A549 treated with DMSO at 1 μM for 4 hours (cell line): ENCODE data around the gene METTL21A. TPM values are rescaled to one million over a fixed set of nuclear protein-coding genes. Genes with fewer than 3 reads are reported as not detected.

Experiments
- total RNA-seq: library from RNA; stranded (reverse); fragments of 200-300 nt; extraction: Qiagen RNA extraction; gene quantifications from 5 replicates; pipeline ENCODE4 v1.2.3, GENCODE V29; 2022; ENCODE audit warnings: low read depth

Gene METTL21A
- 29.2 to 33.3 TPM (median 30.4 TPM) in 5 replicates for total RNA-seq

DNA sequence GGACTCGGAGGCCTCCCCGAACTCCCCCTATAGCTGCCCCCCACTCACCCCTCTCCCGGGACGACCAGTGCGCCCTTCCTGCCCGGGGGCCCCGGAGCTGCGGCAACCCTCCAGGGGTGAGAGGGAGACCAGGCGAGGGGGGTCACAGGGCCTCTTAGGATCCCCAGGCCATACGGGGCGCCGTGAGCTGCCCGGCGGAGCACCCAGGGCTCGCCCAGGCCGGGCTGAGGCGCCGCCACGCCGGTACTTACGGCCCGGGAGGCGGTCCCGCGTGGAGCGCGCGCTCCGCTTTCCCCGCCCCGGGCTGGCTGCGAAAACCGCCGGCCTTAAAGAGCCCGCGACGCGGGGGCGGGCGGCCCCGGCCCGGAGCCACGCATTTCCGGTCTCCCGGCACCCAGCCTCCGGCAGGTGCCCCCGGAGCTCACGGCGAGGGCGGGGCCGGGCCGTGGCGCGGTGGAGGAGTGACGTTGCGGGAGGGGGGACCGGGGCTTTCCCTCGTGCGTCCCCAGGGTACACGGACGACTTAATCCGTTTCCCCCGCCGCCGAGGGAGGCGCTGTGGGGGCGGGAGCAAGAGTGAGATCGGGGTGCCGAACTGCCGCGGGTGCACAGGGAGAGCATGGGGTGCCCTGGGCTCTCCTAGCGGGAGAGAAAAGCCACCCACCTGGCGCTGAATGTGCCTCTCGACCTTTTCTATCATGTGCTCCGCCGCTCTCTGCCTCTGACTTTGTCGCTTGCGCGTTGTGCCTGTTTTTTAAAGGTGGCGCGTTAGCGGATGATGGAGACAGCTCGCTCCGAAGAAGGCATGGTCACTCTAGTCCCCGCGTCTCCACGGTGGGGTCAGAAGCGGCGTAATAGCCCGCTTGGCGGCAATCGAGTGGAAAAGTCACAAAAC lies at the start of gene METTL21A:
METTL21A (minus strand) TSS at position 381 of the 894 bp plus-strand sequence. CDS start 1,019 bp downstream, outside the sequence.

Other genes with a start within 250 kb of the METTL21A start
- 12.5 to 32.0 TPM (median 31.2 TPM) in 5 replicates for gene CREB1, start 95.4 kb downstream of the METTL21A start, total RNA-seq
- 21.9 to 27.3 TPM (median 25.3 TPM) in 5 replicates for gene CCNYL1, start 86.2 kb upstream of the METTL21A start, total RNA-seq
- gene FZD5, start 144.5 kb upstream of the METTL21A start, total RNA-seq: 5.5 to 6.2 TPM (median 5.8 TPM) in 5 replicates